GM12874 (cell line): Measurements from ENCODE around the gene ITGB1.

Source experiments
- TF ChIP-seq, protein P1 (sequence below): IDR thresholded peaks from 2 replicates; pipeline ENCODE4 v1.5.1; 2011; ENCODE audit warnings: low read depth, mild to moderate bottlenecking, control low read depth, low read length, moderate library complexity; ENCODE audit not compliant: insufficient read depth

ITGB1 gene

GRCh38 chr10:32990811-32991210, 32.8 kb upstream of the ITGB1 start:
- TF ChIP-seq, protein P1, sequence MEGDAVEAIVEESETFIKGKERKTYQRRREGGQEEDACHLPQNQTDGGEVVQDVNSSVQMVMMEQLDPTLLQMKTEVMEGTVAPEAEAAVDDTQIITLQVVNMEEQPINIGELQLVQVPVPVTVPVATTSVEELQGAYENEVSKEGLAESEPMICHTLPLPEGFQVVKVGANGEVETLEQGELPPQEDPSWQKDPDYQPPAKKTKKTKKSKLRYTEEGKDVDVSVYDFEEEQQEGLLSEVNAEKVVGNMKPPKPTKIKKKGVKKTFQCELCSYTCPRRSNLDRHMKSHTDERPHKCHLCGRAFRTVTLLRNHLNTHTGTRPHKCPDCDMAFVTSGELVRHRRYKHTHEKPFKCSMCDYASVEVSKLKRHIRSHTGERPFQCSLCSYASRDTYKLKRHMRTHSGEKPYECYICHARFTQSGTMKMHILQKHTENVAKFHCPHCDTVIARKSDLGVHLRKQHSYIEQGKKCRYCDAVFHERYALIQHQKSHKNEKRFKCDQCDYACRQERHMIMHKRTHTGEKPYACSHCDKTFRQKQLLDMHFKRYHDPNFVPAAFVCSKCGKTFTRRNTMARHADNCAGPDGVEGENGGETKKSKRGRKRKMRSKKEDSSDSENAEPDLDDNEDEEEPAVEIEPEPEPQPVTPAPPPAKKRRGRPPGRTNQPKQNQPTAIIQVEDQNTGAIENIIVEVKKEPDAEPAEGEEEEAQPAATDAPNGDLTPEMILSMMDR, result no peak

GRCh38 chr10:32988604-32989003, 30.6 kb upstream of the ITGB1 start:
- TF ChIP-seq, protein P1, result no peak

DNA sequence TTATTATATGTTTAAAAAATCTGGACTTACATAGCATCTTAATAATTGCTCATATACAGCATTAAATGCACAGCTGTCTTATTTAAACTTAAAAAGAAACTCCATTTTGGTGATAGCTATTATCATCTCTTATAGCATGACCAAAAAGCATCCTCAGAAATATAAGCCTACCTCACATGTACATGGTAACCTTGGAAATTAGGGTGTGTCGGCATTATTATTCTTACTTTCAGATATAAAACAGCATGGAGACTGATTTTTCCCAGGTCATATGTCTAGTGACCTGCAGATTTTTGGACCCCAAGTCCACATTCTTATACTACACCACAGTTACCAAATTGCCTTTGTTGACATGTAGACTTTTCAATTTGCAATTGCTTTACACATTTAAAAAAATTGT, 29.1 kb upstream of the ITGB1 start:
- TF ChIP-seq, protein P1, result no peak

- TF ChIP-seq, protein P1, result no peak
Measured at GRCh38 chr10:32985775-32986350, 27.8 kb upstream of the ITGB1 start.

GRCh38 chr10:32985341-32985764, 27.3 kb upstream of the ITGB1 start:
- TF ChIP-seq, protein P1, result no peak

- TF ChIP-seq, protein P1, result no peak
Measured at GRCh38 chr10:32984003-32984600, 26.1 kb upstream of the ITGB1 start.

- TF ChIP-seq, protein P1, result no peak
Measured at GRCh38 chr10:32982911-32983909, 25.2 kb upstream of the ITGB1 start.
